HEK293 (cell line): ENCODE measurements around the gene INPPL1.
"Not testable (repeated sequence)": the region's sequence is repeated elsewhere in the genome, so short reads cannot be mapped to it uniquely, and the experiment has no call there.

Experiments
- CTCF ChIP-seq: fragments of 450-650 bp; formaldehyde crosslinking; IDR thresholded peaks from 2 replicates; pipeline ENCODE4 v1.5.1; 2016; ENCODE audit warnings: missing biosample characterization, missing genetic modification characterization
- REST ChIP-seq: fragments of 450-650 bp; formaldehyde crosslinking; IDR thresholded peaks from 2 replicates; pipeline ENCODE4 v1.5.1; 2016; ENCODE audit warnings: missing biosample characterization, missing genetic modification characterization
- ZNF114 ChIP-seq: fragments of 450-650 bp; formaldehyde crosslinking; IDR thresholded peaks from 2 replicates; pipeline ENCODE4 v1.5.0; 2017; ENCODE audit warnings: missing biosample characterization, missing genetic modification characterization
- ZNF548 ChIP-seq: fragments of 450-650 bp; formaldehyde crosslinking; IDR thresholded peaks from 2 replicates; pipeline ENCODE4 v1.5.1; 2016; ENCODE audit warnings: missing biosample characterization, missing genetic modification characterization

GRCh38 chr11:72201445-72201844, 23.1 kb upstream of the INPPL1 start:
- not testable (repeated sequence) for TF ChIP-seq CTCF, REST, ZNF114, ZNF548 (tag by site-specific recombination)
